Mesendoderm (in vitro differentiated cells): ENCODE results near the gene CAPN12.
"Not testable (repeated sequence)": the region's sequence is repeated elsewhere in the genome, so short reads cannot be mapped to it uniquely, and the experiment has no call there.

ENCODE experiments used
- DNase-seq: peaks from one replicate; pipeline ENCODE4 v3.0.0; 2013
- H2AK5ac ChIP-seq: 2 replicates; pipeline ENCODE4 v1.6.1; 2013; ENCODE audit warnings: low read length, inconsistent platforms
- H2BK120ac ChIP-seq: 2 replicates; pipeline ENCODE4 v1.6.1; 2013; ENCODE audit warnings: low read depth, mild to moderate bottlenecking, low read length, moderate library complexity, mixed read lengths
- H2BK15ac ChIP-seq: replicated peaks from 2 replicates; pipeline ENCODE4 v1.6.1; 2013; ENCODE audit warnings: low read depth, mild to moderate bottlenecking, moderate library complexity
- H2BK5ac ChIP-seq: 2 replicates; pipeline ENCODE4 v1.6.1; 2013; ENCODE audit warnings: low read length, inconsistent platforms
- H3K18ac ChIP-seq: 2 replicates; pipeline ENCODE4 v1.6.1; 2013; ENCODE audit warnings: mild to moderate bottlenecking, low read length, mixed read lengths
- H3K23ac ChIP-seq: one replicate; pipeline ENCODE4 v1.6.1; 2013; ENCODE audit warnings: low read length
- H3K27ac ChIP-seq: 2 replicates; pipeline ENCODE4 v1.5.1; 2013; ENCODE audit warnings: low read depth, mild to moderate bottlenecking, inconsistent platforms, low read length, moderate library complexity
- H3K27me3 ChIP-seq: 2 replicates; pipeline ENCODE4 v1.6.1; 2013; ENCODE audit warnings: low read length, control low read depth, mild to moderate bottlenecking, inconsistent platforms; ENCODE audit not compliant: insufficient read depth, poor library complexity
- H3K36me3 ChIP-seq: 2 replicates; pipeline ENCODE4 v1.6.1; 2013; ENCODE audit warnings: low read length, inconsistent platforms; ENCODE audit not compliant: control insufficient read depth, insufficient read depth
- H3K4ac ChIP-seq: one replicate; pipeline ENCODE4 v1.6.1; 2013; ENCODE audit warnings: low read depth, mild to moderate bottlenecking, low read length, moderate library complexity
- H3K4me1 ChIP-seq: 2 replicates; pipeline ENCODE4 v1.6.1; 2013; ENCODE audit warnings: low read depth, low read length, inconsistent platforms; ENCODE audit not compliant: control insufficient read depth
- H3K4me2 ChIP-seq: 2 replicates; pipeline ENCODE4 v1.6.1; 2013; ENCODE audit warnings: low read length
- H3K4me3 ChIP-seq: 2 replicates; pipeline ENCODE4 v1.5.1; 2013; ENCODE audit warnings: mild to moderate bottlenecking, low read length
- H3K56ac ChIP-seq: one replicate; pipeline ENCODE4 v1.6.1; 2013; ENCODE audit warnings: low read length
- H3K79me1 ChIP-seq: 2 replicates; pipeline ENCODE4 v1.6.1; 2013; ENCODE audit warnings: low read length, inconsistent platforms
- H3K79me2 ChIP-seq: 2 replicates; pipeline ENCODE4 v1.6.1; 2013; ENCODE audit warnings: mild to moderate bottlenecking, low read length; ENCODE audit not compliant: control insufficient read depth, insufficient read depth
- H3K9ac ChIP-seq: 2 replicates; pipeline ENCODE4 v1.6.1; 2013; ENCODE audit warnings: low read length, inconsistent platforms
- H4K5ac ChIP-seq: one replicate; pipeline ENCODE4 v1.6.1; 2013; ENCODE audit warnings: low read length
- H4K8ac ChIP-seq: one replicate; pipeline ENCODE4 v1.6.1; 2013; ENCODE audit warnings: low read depth, mild to moderate bottlenecking, control low read depth, low read length, moderate library complexity
- WGBS: extraction: QIAGEN DNeasy Blood & Tissue Kit; methylation state at CpG from one replicate; pipeline ENCODE4 v1.1.7; 2013; ENCODE audit warnings: low lambda C conversion rate, missing lambda C conversion rate; ENCODE audit not compliant: insufficient coverage; ENCODE audit errors: extremely low coverage; 5-methylcytosine and 5-hydroxymethylcytosine counted together

Gene CAPN12

GRCh38 chr19:38759590-38760003 lies 15.3 kb upstream of the CAPN12 start:
- H3K27ac ChIP-seq: no peak overlapping the region
- WGBS: no CpG with 5 or more reads among the region's 10 CpGs
- no peak overlapping the region for H4K5ac ChIP-seq
- H3K79me2 ChIP-seq: no peaks in the 10 kb centered on the region
- no peak overlapping the region for H3K4ac ChIP-seq
- H3K4me1 ChIP-seq: no peaks in the 10 kb centered on the region
- no peaks in the 10 kb centered on the region for H3K36me3 ChIP-seq
- no peak overlapping the region for H2BK15ac ChIP-seq
- H3K27me3 ChIP-seq: no peaks in the 10 kb centered on the region
- no peak overlapping the region for H2AK5ac ChIP-seq
- H2BK120ac ChIP-seq: no peak overlapping the region
- DNase-seq: no peak
- H3K79me1 ChIP-seq: no peaks in the 10 kb centered on the region
- H3K4me2 ChIP-seq: no peak overlapping the region
- no peak overlapping the region for H3K18ac ChIP-seq
- no peak overlapping the region for H3K56ac ChIP-seq
- H3K23ac ChIP-seq: no peak overlapping the region
- H3K9ac ChIP-seq: no peak overlapping the region
- H3K4me3 ChIP-seq: no peak overlapping the region
- H4K8ac ChIP-seq: no peak overlapping the region
- H2BK5ac ChIP-seq: no peak overlapping the region

- not testable (repeated sequence) for H4K5ac ChIP-seq, H2BK15ac ChIP-seq, DNase-seq, H4K8ac ChIP-seq, H3K79me1 ChIP-seq, H3K4ac ChIP-seq, H3K18ac ChIP-seq, H3K23ac ChIP-seq, H3K79me2 ChIP-seq, H3K27ac ChIP-seq, H3K27me3 ChIP-seq, H3K4me3 ChIP-seq, H3K36me3 ChIP-seq, H2BK120ac ChIP-seq, H3K4me2 ChIP-seq, H3K9ac ChIP-seq, H2BK5ac ChIP-seq, H3K4me1 ChIP-seq, H2AK5ac ChIP-seq
- no CpG with 5 or more reads among the region's 2 CpGs for WGBS
- peak overlapping the region; percentile 15 for H3K56ac ChIP-seq
Observed at GRCh38 chr19:38754196-38754595, 9.9 kb upstream of the CAPN12 start.

GRCh38 chr19:38753783-38754182 lies 9.5 kb upstream of the CAPN12 start:
- no CpG with 5 or more reads among the region's 3 CpGs for WGBS
- not testable (repeated sequence) for H4K5ac ChIP-seq, H2BK15ac ChIP-seq, H3K79me2 ChIP-seq, H3K36me3 ChIP-seq, H2BK5ac ChIP-seq, H3K4ac ChIP-seq, H3K4me2 ChIP-seq, H3K4me1 ChIP-seq, H2BK120ac ChIP-seq, H3K4me3 ChIP-seq, DNase-seq, H3K23ac ChIP-seq, H3K9ac ChIP-seq, H3K27ac ChIP-seq, H2AK5ac ChIP-seq, H3K18ac ChIP-seq, H4K8ac ChIP-seq, H3K27me3 ChIP-seq, H3K79me1 ChIP-seq
- peak overlapping the region; percentile 15 for H3K56ac ChIP-seq

GRCh38 chr19:38745316-38745715 lies 1.0 kb upstream of the CAPN12 start:
- Histone ChIP-seq H3K23ac (no peak overlapping the region), H3K9ac (no peak overlapping the region), H2BK5ac (no peak overlapping the region), H3K27ac (no peak overlapping the region), H2BK15ac (no peak overlapping the region), H4K5ac (no peak overlapping the region), H3K4me2 (no peak overlapping the region), H3K18ac (no peak overlapping the region), H3K56ac (no peak overlapping the region), H2BK120ac (no peak overlapping the region), H3K79me2 (no peaks in the 10 kb centered on the region), H3K4me1 (no peaks in the 10 kb centered on the region), H3K36me3 (no peaks in the 10 kb centered on the region), H3K27me3 (no peaks in the 10 kb centered on the region), H3K4me3 (no peak overlapping the region), H2AK5ac (no peak overlapping the region), H4K8ac (no peak overlapping the region), H3K79me1 (no peaks in the 10 kb centered on the region), H3K4ac (no peak overlapping the region)
- DNase-seq: no peak
- no CpG with 5 or more reads among the region's 7 CpGs for WGBS

GRCh38 chr19:38744874-38745273 lies 600 bp upstream of the CAPN12 start:
- Histone ChIP-seq H3K4ac (no peak overlapping the region), H2BK15ac (no peak overlapping the region), H2BK5ac (no peak overlapping the region), H3K79me1 (no peaks in the 10 kb centered on the region), H3K79me2 (no peaks in the 10 kb centered on the region), H3K27ac (no peak overlapping the region), H4K8ac (no peak overlapping the region), H2AK5ac (no peak overlapping the region), H3K23ac (no peak overlapping the region), H3K4me3 (no peak overlapping the region), H3K9ac (no peak overlapping the region), H3K18ac (no peak overlapping the region), H3K36me3 (no peaks in the 10 kb centered on the region), H3K27me3 (no peaks in the 10 kb centered on the region), H3K56ac (no peak overlapping the region), H2BK120ac (no peak overlapping the region), H3K4me1 (no peaks in the 10 kb centered on the region), H3K4me2 (no peak overlapping the region), H4K5ac (no peak overlapping the region)
- no peak for DNase-seq
- WGBS: no CpG with 5 or more reads among the region's 6 CpGs

- no peaks in the 10 kb centered on the region for H3K27me3 ChIP-seq
- H4K5ac ChIP-seq: no peak overlapping the region
- no peak overlapping the region for H3K56ac ChIP-seq
- no peak overlapping the region for H4K8ac ChIP-seq
- no peaks in the 10 kb centered on the region for H3K36me3 ChIP-seq
- no peak for DNase-seq
- WGBS: no CpG with 5 or more reads among the region's 20 CpGs
- H3K4me3 ChIP-seq: no peak overlapping the region
- no peak overlapping the region for H3K4me2 ChIP-seq
- no peak overlapping the region for H3K18ac ChIP-seq
- H2BK5ac ChIP-seq: no peak overlapping the region
- H2BK120ac ChIP-seq: no peak overlapping the region
- H2BK15ac ChIP-seq: no peak overlapping the region
- H3K4me1 ChIP-seq: no peaks in the 10 kb centered on the region
- H3K4ac ChIP-seq: no peak overlapping the region
- H3K9ac ChIP-seq: no peak overlapping the region
- no peak overlapping the region for H2AK5ac ChIP-seq
- H3K27ac ChIP-seq: no peak overlapping the region
- H3K79me1 ChIP-seq: no peaks in the 10 kb centered on the region
- H3K79me2 ChIP-seq: no peaks in the 10 kb centered on the region
- H3K23ac ChIP-seq: no peak overlapping the region
Observed at GRCh38 chr19:38743394-38744297, 628 bp downstream of the CAPN12 start.
